ENCODE results near the gene GRHPR. TPM values are rescaled to one million over a fixed set of nuclear protein-coding genes. Genes with fewer than 3 reads are reported as not detected.

Gene GRHPR
- polyA plus RNA-seq, 1 donor = 126 TPM

DNA sequence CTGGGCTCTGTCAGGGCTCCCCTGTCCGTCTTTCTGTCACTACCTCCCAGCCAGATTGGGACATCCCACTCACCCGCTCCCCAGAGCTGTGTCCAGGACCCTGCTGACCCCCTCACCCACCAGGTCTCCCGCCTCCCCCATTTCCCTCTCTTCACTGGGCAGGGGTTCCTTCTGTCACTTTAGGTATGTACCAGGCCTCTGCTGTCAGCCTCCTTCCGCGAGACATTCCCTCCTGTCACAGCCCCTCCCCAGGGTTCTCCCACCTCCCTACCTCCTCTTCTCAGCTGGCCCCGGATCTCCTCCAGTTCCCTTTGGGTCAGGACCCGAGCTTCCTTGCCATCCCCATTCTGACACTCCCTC, 63.7 kb downstream of the GRHPR start:
- no peak for DNase-seq

Other genes with a start within 250 kb of the GRHPR start
- 14.3 TPM for gene ZBTB5, start 42.8 kb downstream of the GRHPR start, polyA plus RNA-seq (ENCODE audit: insufficient read length)
- gene POLR1E, start 63.3 kb downstream of the GRHPR start, polyA plus RNA-seq (ENCODE audit: insufficient read length) = 30.6 TPM
- gene FBXO10, start 153.7 kb downstream of the GRHPR start, polyA plus RNA-seq (ENCODE audit: insufficient read length) = 45.1 TPM
- gene TOMM5, start 169.9 kb downstream of the GRHPR start, polyA plus RNA-seq (ENCODE audit: insufficient read length) = 57.8 TPM
- gene FRMPD1, start 228.3 kb downstream of the GRHPR start, polyA plus RNA-seq (ENCODE audit: insufficient read length) = 19.2 TPM

All from hindlimb muscle (tissue), 1 donor.